ENCODE results near the gene TENM4. TPM values are rescaled to one million over a fixed set of nuclear protein-coding genes. Genes with fewer than 3 reads are reported as not detected.

Gene TENM4
- total and polyA plus RNA-seq, 2 of the 8 experiments (the other 6 are each of a cell fraction or from before 2014, with no cell fraction given): 3.5 to 7.2 TPM

DNA sequence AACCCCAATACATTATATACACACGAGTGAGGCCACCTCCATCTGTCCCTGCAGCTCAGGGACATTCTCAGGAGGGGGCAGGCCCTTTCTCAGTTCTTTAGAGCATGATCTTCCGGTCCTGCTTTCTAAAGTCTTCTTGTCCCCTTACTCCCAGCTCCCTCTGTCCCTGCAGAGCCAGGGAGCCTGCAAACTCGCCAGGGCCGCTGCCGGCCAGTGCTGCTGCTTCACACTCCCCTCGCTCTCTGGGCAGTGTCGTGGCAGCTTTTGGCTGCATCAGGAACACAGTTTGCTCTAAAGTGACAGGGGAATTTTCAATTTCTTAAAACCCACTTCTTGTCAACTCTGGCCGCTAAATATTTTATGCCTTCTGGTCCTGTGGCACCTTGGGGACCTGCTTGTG, 736.0 kb downstream of the TENM4 start:
- H2AK5ac ChIP-seq (ENCODE audit: low read depth, low read length): no peak overlapping the region
- no peak overlapping the region for H2BK12ac ChIP-seq (ENCODE audit: low read depth, low read length)
- H3K56ac ChIP-seq (replicated peaks; ENCODE audit: insufficient read length, low read depth, low read length): no peak overlapping the region
- H3K4me3 ChIP-seq (ENCODE audit: extremely low read depth in 1 of 4, insufficient read depth in 2 of 4, low read depth in 3 of 4, low read length in 4 of 4): no peak overlapping the region
- no peak for FAIRE-seq
- no peaks in the 10 kb centered on the region for H3K27me3 ChIP-seq (replicated peaks in 1 of 4; ENCODE audit: control insufficient read depth in 3 of 4, extremely low read depth in 1 of 4, insufficient read depth in 3 of 4, low read length in 3 of 4)
- no peak overlapping the region for H3K4ac ChIP-seq (replicated peaks; ENCODE audit: insufficient read length, low read depth, low read length)
- 83% methylated on average over 8 of the region's 8 CpGs; no CpG with 5 or more reads in 1 of the 2 experiments for WGBS, 2 experiments (ENCODE audit: extremely low coverage in 1 of 2, insufficient coverage in 1 of 2, insufficient read length in 1 of 2, insufficient replicate concordance in 2 of 2, low coverage in 1 of 2, low lambda C conversion rate in 2 of 2, missing lambda C conversion rate in 1 of 2)
- H4K91ac ChIP-seq (replicated peaks; ENCODE audit: insufficient read length, low read length): no peak overlapping the region
- POLR2A ChIA-PET (ENCODE audit: partially characterized antibody): interaction anchor here (1.3 kb wide), 1 partner anchor 59 kb away, joined by 3 read pairs; no protein-coding TSS in a partner anchor
- no peak overlapping the region for H3K23ac ChIP-seq (ENCODE audit: insufficient read length)
- no peak overlapping the region for H3K27ac ChIP-seq (ENCODE audit: low read depth, low read length)
- no peak for DNase-seq (ENCODE audit: low read depth in 1 of 2, low spot score in 2 of 2)
- no peak overlapping the region for H3K18ac ChIP-seq (ENCODE audit: extremely low read depth, low read length)
- H2BK5ac ChIP-seq (ENCODE audit: low read depth, low read length): no peak overlapping the region
- H3K9me3 ChIP-seq (ENCODE audit: insufficient read depth in 2 of 2, low read depth in 1 of 2, low read length in 1 of 2): no peaks in the 10 kb centered on the region
- no peak overlapping the region for H3K4me2 ChIP-seq (ENCODE audit: insufficient read depth in 1 of 2, low read depth in 2 of 2, low read length in 2 of 2)
- H3K36me3 ChIP-seq (ENCODE audit: control insufficient read depth in 2 of 4, insufficient read depth in 4 of 4, low read length in 3 of 4): no peaks in the 10 kb centered on the region
- H2BK15ac ChIP-seq (ENCODE audit: low read length): no peak overlapping the region
- no peaks in the 10 kb centered on the region for H3K4me1 ChIP-seq (replicated peaks in 1 of 4; ENCODE audit: control insufficient read depth in 3 of 4, insufficient read depth in 4 of 4, low read length in 3 of 4)
- H2BK120ac ChIP-seq (replicated peaks; ENCODE audit: low read depth, low read length): no peak overlapping the region
- CTCF ChIA-PET (ENCODE audit: partially characterized antibody): interaction anchor here (0.7 to 9.8 kb wide), 7 partner anchors 10 to 259 kb away, joined by 3 to 84 read pairs (median 5); no protein-coding TSS in a partner anchor
- no peaks in the 10 kb centered on the region for H3K79me1 ChIP-seq (ENCODE audit: low read depth, low read length)
- no peaks in the 10 kb centered on the region for H3K23me2 ChIP-seq (ENCODE audit: low read depth, low read length)
- H2BK20ac ChIP-seq (ENCODE audit: low read length): no peak overlapping the region
- no peak overlapping the region for H3K14ac ChIP-seq (ENCODE audit: insufficient read length)
- no peak overlapping the region for H4K8ac ChIP-seq (ENCODE audit: extremely low read depth, insufficient read depth, low read length)
- no peak overlapping the region for H2AFZ ChIP-seq (ENCODE audit: low read length)
- H4K5ac ChIP-seq (ENCODE audit: insufficient read length, low read depth, low read length): no peak overlapping the region
- no peaks in the 10 kb centered on the region for H4K20me1 ChIP-seq (replicated peaks in 1 of 2; ENCODE audit: control insufficient read depth in 1 of 2, insufficient read depth in 2 of 2, low read length in 2 of 2)
- H3K9ac ChIP-seq (replicated peaks in 1 of 4; ENCODE audit: extremely low read depth in 1 of 4, low read depth in 3 of 4, low read length in 3 of 4): no peak overlapping the region
- no peaks in the 10 kb centered on the region for H3K79me2 ChIP-seq (ENCODE audit: control insufficient read depth in 1 of 2, insufficient read depth in 2 of 2, low read length in 2 of 2)
- TF ChIP-seq HDAC2 (IDR thresholded peaks at IDR 0.05; ENCODE audit: borderline replicate concordance in 1 of 2, low read depth in 2 of 2, low read length in 2 of 2) (no peak), RXRA (IDR thresholded peaks at IDR 0.05; ENCODE audit: insufficient read depth, low read depth, low read length) (no peak), SP1 (IDR thresholded peaks at IDR 0.05; ENCODE audit: low read depth, low read length) (no peak), RNF2 (IDR thresholded peaks at IDR 0.05; ENCODE audit: borderline replicate concordance, low read depth, low read length, missing control alignments, poor library complexity, severe bottlenecking) (no peak), EP300 (IDR thresholded peaks at IDR 0.05; ENCODE audit: borderline replicate concordance in 1 of 2, low read depth in 2 of 2, low read length in 2 of 2) (no peak), SP2 (IDR thresholded peaks at IDR 0.05; ENCODE audit: low read length) (no peak), JUND (IDR thresholded peaks at IDR 0.05; ENCODE audit: low read length) (no peak), TAF1 (IDR thresholded peaks at IDR 0.05; ENCODE audit: low read depth, low read length) (no peak), NANOG (IDR thresholded peaks at IDR 0.05; ENCODE audit: insufficient read depth, low read depth, low read length, poor library complexity, severe bottlenecking) (no peak), FOSL1 (IDR thresholded peaks at IDR 0.05; ENCODE audit: insufficient read depth, low read depth, low read length) (no peak), CEBPB (IDR thresholded peaks at IDR 0.05; ENCODE audit: low read depth, low read length) (no peak), NRF1 (IDR thresholded peaks at IDR 0.05; ENCODE audit: low read depth, low read length) (no peak)
- TF ChIP-seq, protein P1, sequence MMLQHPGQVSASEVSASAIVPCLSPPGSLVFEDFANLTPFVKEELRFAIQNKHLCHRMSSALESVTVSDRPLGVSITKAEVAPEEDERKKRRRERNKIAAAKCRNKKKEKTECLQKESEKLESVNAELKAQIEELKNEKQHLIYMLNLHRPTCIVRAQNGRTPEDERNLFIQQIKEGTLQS (IDR thresholded peaks at IDR 0.05; ENCODE audit: insufficient read depth, low read depth, low read length): no peak
